PC-3 (cell line): Measurements from ENCODE around the gene PFKFB3.

Experiments used
- EZH2 ChIP-seq: fragments of 300-600 bp; sonication (generic); IDR thresholded peaks from one replicate; pipeline ENCODE4 v1.6.1; 2017; ENCODE audit warnings: antibody characterized with exemption, mild to moderate bottlenecking, low read length; ENCODE audit not compliant: unreplicated experiment
- EZH2phosphoT487 ChIP-seq: fragments of 300-600 bp; sonication (generic); IDR thresholded peaks from 2 replicates; pipeline ENCODE4 v1.6.1; 2018; ENCODE audit warnings: mild to moderate bottlenecking, antibody characterized with exemption, low read length, borderline replicate concordance
- TF ChIP-seq, protein P1 (sequence below): fragments of 300-600 bp; sonication (generic); conservative IDR thresholded peaks from 2 replicates; pipeline ENCODE4 v1.5.1; 2017; ENCODE audit warnings: antibody characterized with exemption, low read depth, mild to moderate bottlenecking, low read length

DNA sequence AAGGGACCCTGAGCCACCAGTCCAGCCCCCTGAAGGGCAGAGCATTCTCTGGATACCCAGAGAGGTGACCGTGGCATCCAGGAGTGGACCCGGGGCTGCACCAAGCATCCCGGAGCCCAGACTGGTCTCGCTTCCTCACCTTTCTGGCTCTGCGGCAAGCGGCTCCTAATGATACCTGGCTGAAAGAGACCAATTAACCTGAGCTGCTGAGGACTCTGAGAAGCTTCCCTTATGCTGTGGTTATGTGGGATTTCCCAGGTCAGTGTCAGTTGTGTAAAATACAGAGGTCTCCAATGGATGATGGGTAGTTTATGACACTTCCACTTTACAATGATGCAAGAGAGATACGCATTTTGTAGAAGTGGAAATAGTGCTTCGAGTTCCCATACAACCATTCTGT is 51.5 kb downstream of the PFKFB3 start:
- TF ChIP-seq EZH2phosphoT487 (no peak), EZH2 (no peak)
- TF ChIP-seq, protein P1, sequence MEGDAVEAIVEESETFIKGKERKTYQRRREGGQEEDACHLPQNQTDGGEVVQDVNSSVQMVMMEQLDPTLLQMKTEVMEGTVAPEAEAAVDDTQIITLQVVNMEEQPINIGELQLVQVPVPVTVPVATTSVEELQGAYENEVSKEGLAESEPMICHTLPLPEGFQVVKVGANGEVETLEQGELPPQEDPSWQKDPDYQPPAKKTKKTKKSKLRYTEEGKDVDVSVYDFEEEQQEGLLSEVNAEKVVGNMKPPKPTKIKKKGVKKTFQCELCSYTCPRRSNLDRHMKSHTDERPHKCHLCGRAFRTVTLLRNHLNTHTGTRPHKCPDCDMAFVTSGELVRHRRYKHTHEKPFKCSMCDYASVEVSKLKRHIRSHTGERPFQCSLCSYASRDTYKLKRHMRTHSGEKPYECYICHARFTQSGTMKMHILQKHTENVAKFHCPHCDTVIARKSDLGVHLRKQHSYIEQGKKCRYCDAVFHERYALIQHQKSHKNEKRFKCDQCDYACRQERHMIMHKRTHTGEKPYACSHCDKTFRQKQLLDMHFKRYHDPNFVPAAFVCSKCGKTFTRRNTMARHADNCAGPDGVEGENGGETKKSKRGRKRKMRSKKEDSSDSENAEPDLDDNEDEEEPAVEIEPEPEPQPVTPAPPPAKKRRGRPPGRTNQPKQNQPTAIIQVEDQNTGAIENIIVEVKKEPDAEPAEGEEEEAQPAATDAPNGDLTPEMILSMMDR, result no peak
